Osteoblast (primary cell): ENCODE measurements around the gene RPRD1B. TPM values are rescaled to one million over a fixed set of nuclear protein-coding genes. Genes with fewer than 3 reads are reported as not detected.

Source experiments
- DNase-seq: peaks from one replicate; pipeline ENCODE4 v3.0.0; 2011; ENCODE audit warnings: low spot score, mixed read lengths; ENCODE audit not compliant: insufficient read length; ENCODE audit errors: missing footprints
- H2AFZ ChIP-seq: 2 replicates; pipeline ENCODE4 v1.6.0; 2011; ENCODE audit warnings: mild to moderate bottlenecking, low read length
- H3K27ac ChIP-seq: 2 replicates; pipeline ENCODE4 v1.5.1; 2011; ENCODE audit warnings: mild to moderate bottlenecking, low read depth, low read length, moderate library complexity
- H3K27me3 ChIP-seq: 2 replicates; pipeline ENCODE4 v1.6.0; 2012; ENCODE audit warnings: mild to moderate bottlenecking, control low read depth, inconsistent platforms, low read length, moderate library complexity; ENCODE audit not compliant: insufficient read depth
- H3K36me3 ChIP-seq: 2 replicates; pipeline ENCODE4 v1.5.1; 2011; ENCODE audit warnings: mild to moderate bottlenecking, low read length, control low read depth, moderate library complexity; ENCODE audit not compliant: insufficient read depth
- H3K4me1 ChIP-seq: 2 replicates; pipeline ENCODE4 v1.5.1; 2011; ENCODE audit warnings: mild to moderate bottlenecking, low read length, control low read depth, moderate library complexity; ENCODE audit not compliant: insufficient read depth
- H3K4me2 ChIP-seq: 2 replicates; pipeline ENCODE4 v1.6.0; 2011; ENCODE audit warnings: mild to moderate bottlenecking, low read length; ENCODE audit not compliant: insufficient read depth
- H3K4me3 ChIP-seq: fragments of 200-600 bp; sonication (generic); 3 replicates; pipeline ENCODE4 v1.5.1; 2012; ENCODE audit warnings: mild to moderate bottlenecking, low read length, inconsistent platforms; ENCODE audit not compliant: insufficient read depth
- H3K79me2 ChIP-seq: 2 replicates; pipeline ENCODE4 v1.6.0; 2012; ENCODE audit warnings: mild to moderate bottlenecking, low read length, control low read depth, inconsistent platforms; ENCODE audit not compliant: insufficient read depth
- H3K9me3 ChIP-seq: 2 replicates; pipeline ENCODE4 v1.5.1; 2011; ENCODE audit warnings: low read depth, low read length, control low read depth
- H4K20me1 ChIP-seq: 2 replicates; pipeline ENCODE4 v1.6.0; 2012; ENCODE audit warnings: mild to moderate bottlenecking, low read length, control low read depth; ENCODE audit not compliant: insufficient read depth
- total RNA-seq: library from RNA; depleted of rRNA; stranded (reverse); fragments of >200 nt; gene quantifications from 2 replicates; pipeline ENCODE4 v1.2.3, GENCODE V29; 2012
- TF ChIP-seq, protein P1 (sequence below): IDR thresholded peaks from 2 replicates; pipeline ENCODE4 v1.5.1; 2011; ENCODE audit warnings: mild to moderate bottlenecking, low read depth, low read length, moderate library complexity; ENCODE audit errors: extremely low read depth

The RPRD1B gene
- total RNA-seq, 1 donor = 29.3 TPM

DNA sequence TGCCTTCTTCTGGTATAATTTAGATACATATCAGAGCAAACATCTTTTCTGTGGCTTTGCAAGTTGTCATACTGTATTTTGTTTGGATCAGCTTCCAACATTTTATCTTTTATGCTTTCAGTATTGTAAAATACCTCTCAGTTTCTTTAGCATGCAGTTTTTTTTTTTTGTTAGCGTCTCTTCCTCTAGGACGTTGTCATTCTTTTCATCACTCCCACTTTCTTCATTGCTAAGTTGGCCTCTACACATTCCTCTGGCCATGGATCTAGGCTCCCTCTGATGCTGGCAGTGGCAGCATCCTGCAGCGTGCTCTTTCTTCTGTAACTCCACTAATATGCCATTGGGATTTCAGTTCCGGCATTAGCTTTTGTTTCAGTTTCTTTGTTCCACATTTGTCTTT is 21.7 kb downstream of the RPRD1B start:
- Histone ChIP-seq H3K9me3 (no peaks in the 10 kb centered on the region), H3K79me2 (peaks cover 55% of the 10 kb centered on the region), H3K27ac (no peak overlapping the region), H3K4me1 (peaks cover 26% of the 10 kb centered on the region), H3K4me3 (no peak overlapping the region), H3K36me3 (peaks cover 39% of the 10 kb centered on the region), H3K27me3 (no peaks in the 10 kb centered on the region), H2AFZ (no peak overlapping the region), H4K20me1 (peaks cover 45% of the 10 kb centered on the region), H3K4me2 (no peak overlapping the region)
- no peak for DNase-seq
- TF ChIP-seq, protein P1, sequence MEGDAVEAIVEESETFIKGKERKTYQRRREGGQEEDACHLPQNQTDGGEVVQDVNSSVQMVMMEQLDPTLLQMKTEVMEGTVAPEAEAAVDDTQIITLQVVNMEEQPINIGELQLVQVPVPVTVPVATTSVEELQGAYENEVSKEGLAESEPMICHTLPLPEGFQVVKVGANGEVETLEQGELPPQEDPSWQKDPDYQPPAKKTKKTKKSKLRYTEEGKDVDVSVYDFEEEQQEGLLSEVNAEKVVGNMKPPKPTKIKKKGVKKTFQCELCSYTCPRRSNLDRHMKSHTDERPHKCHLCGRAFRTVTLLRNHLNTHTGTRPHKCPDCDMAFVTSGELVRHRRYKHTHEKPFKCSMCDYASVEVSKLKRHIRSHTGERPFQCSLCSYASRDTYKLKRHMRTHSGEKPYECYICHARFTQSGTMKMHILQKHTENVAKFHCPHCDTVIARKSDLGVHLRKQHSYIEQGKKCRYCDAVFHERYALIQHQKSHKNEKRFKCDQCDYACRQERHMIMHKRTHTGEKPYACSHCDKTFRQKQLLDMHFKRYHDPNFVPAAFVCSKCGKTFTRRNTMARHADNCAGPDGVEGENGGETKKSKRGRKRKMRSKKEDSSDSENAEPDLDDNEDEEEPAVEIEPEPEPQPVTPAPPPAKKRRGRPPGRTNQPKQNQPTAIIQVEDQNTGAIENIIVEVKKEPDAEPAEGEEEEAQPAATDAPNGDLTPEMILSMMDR = no peak

DNA sequence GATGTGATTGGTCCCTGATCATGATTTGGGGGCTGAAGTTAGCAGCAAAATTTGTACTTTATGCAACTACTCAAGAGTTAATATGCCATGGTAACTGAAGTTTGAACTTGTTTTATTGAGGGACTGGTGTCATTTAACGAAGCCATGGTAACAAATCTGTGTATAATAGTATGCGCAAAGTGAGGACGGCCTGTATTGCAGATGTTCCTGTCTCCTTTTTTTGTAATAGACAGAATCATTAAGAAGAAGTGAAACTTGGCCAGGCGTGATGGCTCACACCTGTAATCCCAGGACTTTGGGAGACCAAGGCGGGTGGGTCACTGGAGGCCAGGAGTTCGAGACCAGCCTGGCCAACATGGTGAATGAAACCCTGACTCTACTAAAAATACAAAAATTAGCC is 22.3 kb downstream of the RPRD1B start:
- peaks cover 26% of the 10 kb centered on the region for H3K4me1 ChIP-seq
- H3K36me3 ChIP-seq = peaks cover 44% of the 10 kb centered on the region
- TF ChIP-seq, protein P1 = no peak

GRCh38 chr20:38057351-38057972 is 23.9 kb downstream of the RPRD1B start:
- no peak overlapping the region for H2AFZ ChIP-seq
- H3K9me3 ChIP-seq = no peaks in the 10 kb centered on the region
- H4K20me1 ChIP-seq = peaks cover 32% of the 10 kb centered on the region
- peak overlapping the region; percentile 32 for H3K4me2 ChIP-seq
- H3K27ac ChIP-seq = no peak overlapping the region
- peaks cover 41% of the 10 kb centered on the region for H3K79me2 ChIP-seq
- peak; percentile 62 for DNase-seq
- no peak overlapping the region for H3K4me3 ChIP-seq
- TF ChIP-seq, protein P1 = peak; percentile 85
- H3K4me1 ChIP-seq = peaks cover 27% of the 10 kb centered on the region
- H3K27me3 ChIP-seq = no peaks in the 10 kb centered on the region
- peaks cover 60% of the 10 kb centered on the region for H3K36me3 ChIP-seq

More for the DNA sequence above, 22.3 kb downstream of the RPRD1B start:
- H4K20me1 ChIP-seq = peaks cover 43% of the 10 kb centered on the region
- H3K9me3 ChIP-seq = no peaks in the 10 kb centered on the region
- DNase-seq = no peak
- no peak overlapping the region for H3K4me3 ChIP-seq
- no peak overlapping the region for H2AFZ ChIP-seq
- no peak overlapping the region for H3K27ac ChIP-seq
- peaks cover 52% of the 10 kb centered on the region for H3K79me2 ChIP-seq
- no peak overlapping the region for H3K4me2 ChIP-seq
- no peaks in the 10 kb centered on the region for H3K27me3 ChIP-seq

DNA sequence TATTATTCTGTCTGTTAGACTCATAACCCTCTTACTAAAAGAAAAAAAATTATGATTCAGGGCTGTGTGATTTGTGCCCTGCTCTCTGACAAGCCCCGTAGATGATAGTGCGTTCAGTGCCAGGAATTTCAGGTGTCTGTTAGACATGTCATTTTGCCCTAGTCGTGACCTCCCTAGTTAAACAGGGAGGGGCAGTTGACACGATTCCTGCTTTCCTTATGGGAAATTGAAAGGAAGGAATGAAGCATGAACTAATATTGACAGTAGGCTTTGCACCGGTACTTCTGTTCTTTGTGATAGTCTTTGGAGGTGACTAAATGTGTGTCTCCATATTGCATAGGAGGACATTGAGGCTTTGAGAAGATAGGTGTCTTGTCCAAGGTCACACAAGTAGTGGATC is 26.3 kb downstream of the RPRD1B start:
- no peak for DNase-seq
- peaks cover 27% of the 10 kb centered on the region for H3K4me1 ChIP-seq
- H2AFZ ChIP-seq = no peak overlapping the region
- no peak overlapping the region for H3K27ac ChIP-seq
- peaks cover 9% of the 10 kb centered on the region for H4K20me1 ChIP-seq
- no peak overlapping the region for H3K4me3 ChIP-seq
- peaks cover 78% of the 10 kb centered on the region for H3K36me3 ChIP-seq
- H3K4me2 ChIP-seq = no peak overlapping the region
- TF ChIP-seq, protein P1 = no peak
- H3K9me3 ChIP-seq = no peaks in the 10 kb centered on the region
- H3K27me3 ChIP-seq = no peaks in the 10 kb centered on the region
- H3K79me2 ChIP-seq = peaks cover 20% of the 10 kb centered on the region
